ENCODE measurements around the gene DCTN5.

GRCh38 chr16:23724785-23725131, 83.5 kb downstream of the DCTN5 start:
- no peak for TF ChIP-seq POLR2AphosphoS5 (IDR thresholded peaks at IDR 0.05; ENCODE audit: insufficient read depth, low read depth, low read length)
- TF ChIP-seq, protein P1, sequence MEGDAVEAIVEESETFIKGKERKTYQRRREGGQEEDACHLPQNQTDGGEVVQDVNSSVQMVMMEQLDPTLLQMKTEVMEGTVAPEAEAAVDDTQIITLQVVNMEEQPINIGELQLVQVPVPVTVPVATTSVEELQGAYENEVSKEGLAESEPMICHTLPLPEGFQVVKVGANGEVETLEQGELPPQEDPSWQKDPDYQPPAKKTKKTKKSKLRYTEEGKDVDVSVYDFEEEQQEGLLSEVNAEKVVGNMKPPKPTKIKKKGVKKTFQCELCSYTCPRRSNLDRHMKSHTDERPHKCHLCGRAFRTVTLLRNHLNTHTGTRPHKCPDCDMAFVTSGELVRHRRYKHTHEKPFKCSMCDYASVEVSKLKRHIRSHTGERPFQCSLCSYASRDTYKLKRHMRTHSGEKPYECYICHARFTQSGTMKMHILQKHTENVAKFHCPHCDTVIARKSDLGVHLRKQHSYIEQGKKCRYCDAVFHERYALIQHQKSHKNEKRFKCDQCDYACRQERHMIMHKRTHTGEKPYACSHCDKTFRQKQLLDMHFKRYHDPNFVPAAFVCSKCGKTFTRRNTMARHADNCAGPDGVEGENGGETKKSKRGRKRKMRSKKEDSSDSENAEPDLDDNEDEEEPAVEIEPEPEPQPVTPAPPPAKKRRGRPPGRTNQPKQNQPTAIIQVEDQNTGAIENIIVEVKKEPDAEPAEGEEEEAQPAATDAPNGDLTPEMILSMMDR (IDR thresholded peaks at IDR 0.05; ENCODE audit: extremely low read depth in 1 of 2, insufficient read depth in 1 of 2, low read depth in 1 of 2, low read length in 2 of 2), result no peak
- no peak for TF ChIP-seq POLR2A (IDR thresholded peaks at IDR 0.05; ENCODE audit: low read depth, low read length)
- TF ChIP-seq FOS (IDR thresholded peaks at IDR 0.05; ENCODE audit: borderline replicate concordance, insufficient read depth, low read length), result no peak
- TF ChIP-seq MAX (IDR thresholded peaks at IDR 0.05; ENCODE audit: insufficient read depth, insufficient read length), result no peak
- no peak for TF ChIP-seq EZH2 (IDR thresholded peaks at IDR 0.05; ENCODE audit: borderline replicate concordance, low read depth, low read length, severe bottlenecking)
